GM12801 (cell line): ENCODE data around the gene FREM2.

Experiments used
- CTCF ChIP-seq: IDR thresholded peaks from one replicate; pipeline ENCODE4 v1.5.1; 2011; ENCODE audit warnings: control low read depth; ENCODE audit not compliant: insufficient read length; ENCODE audit errors: extremely low read depth

The FREM2 gene

GRCh38 chr13:38670627-38671026 lies 16.2 kb upstream of the FREM2 start:
- TF ChIP-seq CTCF = no peak

- TF ChIP-seq CTCF = no peak
These were observed 14.9 kb upstream of the FREM2 start for GRCh38 chr13:38671980-38672379.

GRCh38 chr13:38674208-38674607 lies 12.7 kb upstream of the FREM2 start:
- TF ChIP-seq CTCF = no peak

- no peak for TF ChIP-seq CTCF
These were observed 6.0 kb upstream of the FREM2 start for GRCh38 chr13:38680912-38681311.

- no peak for TF ChIP-seq CTCF
These were observed 2.2 kb upstream of the FREM2 start for GRCh38 chr13:38684714-38685113.

GRCh38 chr13:38685431-38685830 lies 1.4 kb upstream of the FREM2 start:
- no peak for TF ChIP-seq CTCF

GRCh38 chr13:38685974-38686576 lies 802 bp upstream of the FREM2 start:
- no peak for TF ChIP-seq CTCF
